ENCODE data around the gene KCTD17. TPM values are rescaled to one million over a fixed set of nuclear protein-coding genes. Genes with fewer than 3 reads are reported as not detected.
A peak's percentile ranks its signal among the peaks of the same experiment; 100 is the strongest.

The KCTD17 gene
- total and polyA plus RNA-seq, 2 donors (not counting 1 experiment from before 2014, with no cell fraction given): 10.6 to 19.3 TPM

- Histone ChIP-seq H3K36me3 (ENCODE audit: control insufficient read depth, insufficient read depth, low read length) (no peaks in the 10 kb centered on the region), H3K4me1 (ENCODE audit: control insufficient read depth, extremely low read depth, insufficient read depth, low read length) (no peaks in the 10 kb centered on the region), H3K79me2 (ENCODE audit: control insufficient read depth, insufficient read depth, low read length) (no peaks in the 10 kb centered on the region), H3K4me2 (ENCODE audit: extremely low read depth, insufficient read depth, low read length) (no peak overlapping the region), H3K4me3 (replicated peaks in 1 of 4; ENCODE audit: control extremely low read depth in 1 of 4, insufficient read depth in 1 of 4, low read depth in 3 of 4, low read length in 4 of 4) (no peak overlapping the region), H2AFZ (ENCODE audit: low read length) (no peak overlapping the region), H3K9ac (ENCODE audit: insufficient read depth, low read length) (no peak overlapping the region), H3K27ac (ENCODE audit: insufficient read depth, low read length) (no peak overlapping the region), H3K27me3 (ENCODE audit: control insufficient read depth, insufficient read depth, low read length) (peaks cover 6% of the 10 kb centered on the region), H4K20me1 (ENCODE audit: control insufficient read depth, extremely low read depth, insufficient read depth, low read length) (no peaks in the 10 kb centered on the region), H3K9me3 (ENCODE audit: control insufficient read depth, insufficient read depth, low read depth, low read length) (no peaks in the 10 kb centered on the region)
- DNase-seq (ENCODE audit: low read depth in 2 of 2): no peak
- TF ChIP-seq EZH2 (IDR thresholded peaks at IDR 0.05; ENCODE audit: low read length, missing control alignments): no peak
- no peak for TF ChIP-seq CTCF (conservative IDR thresholded peaks at IDR 0.05 in 1 of 2, IDR thresholded peaks at IDR 0.05 in 1 of 2; ENCODE audit: low read depth in 1 of 2, low read length in 2 of 2)
Observed at GRCh38 chr22:37075822-37076433, 24.4 kb downstream of the KCTD17 start.

GRCh38 chr22:37077802-37078448, 26.4 kb downstream of the KCTD17 start:
- Histone ChIP-seq H3K27me3 (ENCODE audit: control insufficient read depth, insufficient read depth, low read length) (peaks cover 10% of the 10 kb centered on the region), H3K79me2 (ENCODE audit: control insufficient read depth, insufficient read depth, low read length) (no peaks in the 10 kb centered on the region), H4K20me1 (ENCODE audit: control insufficient read depth, extremely low read depth, insufficient read depth, low read length) (no peaks in the 10 kb centered on the region), H3K9me3 (ENCODE audit: control insufficient read depth, insufficient read depth, low read depth, low read length) (no peaks in the 10 kb centered on the region), H3K27ac (ENCODE audit: insufficient read depth, low read length) (no peak overlapping the region), H2AFZ (ENCODE audit: low read length) (no peak overlapping the region), H3K4me3 (replicated peaks in 1 of 4; ENCODE audit: control extremely low read depth in 1 of 4, insufficient read depth in 1 of 4, low read depth in 3 of 4, low read length in 4 of 4) (no peak overlapping the region), H3K36me3 (ENCODE audit: control insufficient read depth, insufficient read depth, low read length) (no peaks in the 10 kb centered on the region), H3K9ac (ENCODE audit: insufficient read depth, low read length) (no peak overlapping the region), H3K4me1 (ENCODE audit: control insufficient read depth, extremely low read depth, insufficient read depth, low read length) (no peaks in the 10 kb centered on the region), H3K4me2 (ENCODE audit: extremely low read depth, insufficient read depth, low read length) (no peak overlapping the region)
- DNase-seq (ENCODE audit: low read depth in 2 of 2): peak; percentile 23 to 46
- no peak for TF ChIP-seq EZH2 (IDR thresholded peaks at IDR 0.05; ENCODE audit: low read length, missing control alignments)
- peak; percentile 89 to 98 for TF ChIP-seq CTCF (conservative IDR thresholded peaks at IDR 0.05 in 1 of 2, IDR thresholded peaks at IDR 0.05 in 1 of 2; ENCODE audit: low read depth in 1 of 2, low read length in 2 of 2)

- no peaks in the 10 kb centered on the region for H3K4me1 ChIP-seq (ENCODE audit: control insufficient read depth, extremely low read depth, insufficient read depth, low read length)
- no peak overlapping the region for H3K4me2 ChIP-seq (ENCODE audit: extremely low read depth, insufficient read depth, low read length)
- no peak overlapping the region for H3K9ac ChIP-seq (ENCODE audit: insufficient read depth, low read length)
- H4K20me1 ChIP-seq (ENCODE audit: control insufficient read depth, extremely low read depth, insufficient read depth, low read length): no peaks in the 10 kb centered on the region
- no peak overlapping the region for H3K4me3 ChIP-seq (replicated peaks in 1 of 4; ENCODE audit: control extremely low read depth in 1 of 4, insufficient read depth in 1 of 4, low read depth in 3 of 4, low read length in 4 of 4)
- no peaks in the 10 kb centered on the region for H3K79me2 ChIP-seq (ENCODE audit: control insufficient read depth, insufficient read depth, low read length)
- H3K36me3 ChIP-seq (ENCODE audit: control insufficient read depth, insufficient read depth, low read length): no peaks in the 10 kb centered on the region
- no peaks in the 10 kb centered on the region for H3K9me3 ChIP-seq (ENCODE audit: control insufficient read depth, insufficient read depth, low read depth, low read length)
- no peak overlapping the region for H2AFZ ChIP-seq (ENCODE audit: low read length)
- H3K27ac ChIP-seq (ENCODE audit: insufficient read depth, low read length): no peak overlapping the region
- TF ChIP-seq CTCF (conservative IDR thresholded peaks at IDR 0.05 in 1 of 2, IDR thresholded peaks at IDR 0.05 in 1 of 2; ENCODE audit: low read depth in 1 of 2, low read length in 2 of 2): no peak
- no peak for TF ChIP-seq EZH2 (IDR thresholded peaks at IDR 0.05; ENCODE audit: low read length, missing control alignments)
- no peak for DNase-seq (ENCODE audit: low read depth in 2 of 2)
- H3K27me3 ChIP-seq (ENCODE audit: control insufficient read depth, insufficient read depth, low read length): peaks cover 10% of the 10 kb centered on the region
Observed at GRCh38 chr22:37079158-37079557, 27.6 kb downstream of the KCTD17 start.
